HG02759 (cell line): Measurements from ENCODE around the gene NAGPA.
A peak's percentile ranks its signal among the peaks of the same experiment; 100 is the strongest.
"Not testable (repeated sequence)": the region's sequence is repeated elsewhere in the genome, so short reads cannot be mapped to it uniquely, and the experiment has no call there.

ENCODE experiments used
- ATAC-seq: cut with Tn5 transposase; IDR thresholded peaks from one replicate; pipeline ENCODE4 v1.9.1; 2021; ENCODE audit warnings: mild to moderate bottlenecking, moderate library complexity; ENCODE audit not compliant: unreplicated experiment

The NAGPA gene

GRCh38 chr16:5062051-5062450, 28.3 kb upstream of the NAGPA start:
- ATAC-seq: no peak

- no peak for ATAC-seq
Measured at GRCh38 chr16:5060073-5060641, 26.4 kb upstream of the NAGPA start.

DNA sequence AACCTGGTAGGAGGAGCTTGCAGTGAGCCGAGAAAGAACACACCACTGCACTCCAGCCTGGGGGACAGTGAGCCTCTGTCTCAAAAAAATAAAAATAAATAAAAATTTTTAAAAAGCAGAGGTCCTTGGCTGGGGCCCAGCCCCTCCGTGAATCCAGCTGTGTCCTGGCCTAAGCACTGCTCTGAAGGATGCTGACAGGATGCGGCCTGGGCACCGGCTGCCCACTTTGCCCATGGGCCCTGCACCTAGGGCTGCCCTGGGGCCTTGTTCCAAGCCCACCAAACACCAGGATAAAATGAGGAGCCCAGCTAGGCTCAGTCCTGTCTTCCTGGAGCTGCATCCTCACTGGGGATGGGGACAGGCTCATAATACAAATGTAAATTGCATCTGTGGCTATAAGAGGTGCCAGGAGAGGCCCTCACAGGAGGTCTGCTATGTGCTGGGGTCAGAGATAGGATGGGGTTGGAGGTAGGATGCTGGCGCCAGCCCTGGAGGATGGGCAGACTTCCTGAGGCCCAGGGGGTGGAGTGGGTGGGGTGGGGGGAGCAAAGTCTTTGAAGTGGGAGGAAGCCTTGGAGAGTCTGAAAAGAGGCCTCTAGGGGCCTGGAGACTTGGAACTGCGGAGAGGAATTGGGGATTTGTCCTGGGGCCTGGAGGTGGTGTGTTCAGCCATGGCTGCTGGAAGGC, 25.8 kb upstream of the NAGPA start:
- ATAC-seq: no peak

DNA sequence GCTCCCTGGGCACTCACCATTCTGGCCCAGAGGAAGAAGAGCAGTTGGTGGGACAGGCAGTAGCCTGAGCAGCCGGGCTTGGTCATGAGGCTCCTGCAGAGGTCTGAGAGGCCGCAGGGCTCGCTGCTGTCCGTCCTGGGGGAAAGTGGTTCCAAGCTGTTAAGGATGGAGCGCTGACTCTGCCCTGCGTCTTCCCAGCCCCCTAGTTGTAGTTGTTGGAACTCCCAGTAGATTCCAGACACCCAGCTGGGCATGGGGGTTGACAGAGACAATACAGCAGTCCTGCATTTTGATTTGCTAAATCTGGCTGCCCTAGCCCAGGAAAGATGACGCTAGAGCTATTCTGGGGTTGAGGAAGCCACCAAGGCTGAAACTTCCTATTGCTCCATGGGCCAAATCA, 24.7 kb upstream of the NAGPA start:
- ATAC-seq: no peak

GRCh38 chr16:5056352-5056751, 22.6 kb upstream of the NAGPA start:
- ATAC-seq: peak; percentile 75

DNA sequence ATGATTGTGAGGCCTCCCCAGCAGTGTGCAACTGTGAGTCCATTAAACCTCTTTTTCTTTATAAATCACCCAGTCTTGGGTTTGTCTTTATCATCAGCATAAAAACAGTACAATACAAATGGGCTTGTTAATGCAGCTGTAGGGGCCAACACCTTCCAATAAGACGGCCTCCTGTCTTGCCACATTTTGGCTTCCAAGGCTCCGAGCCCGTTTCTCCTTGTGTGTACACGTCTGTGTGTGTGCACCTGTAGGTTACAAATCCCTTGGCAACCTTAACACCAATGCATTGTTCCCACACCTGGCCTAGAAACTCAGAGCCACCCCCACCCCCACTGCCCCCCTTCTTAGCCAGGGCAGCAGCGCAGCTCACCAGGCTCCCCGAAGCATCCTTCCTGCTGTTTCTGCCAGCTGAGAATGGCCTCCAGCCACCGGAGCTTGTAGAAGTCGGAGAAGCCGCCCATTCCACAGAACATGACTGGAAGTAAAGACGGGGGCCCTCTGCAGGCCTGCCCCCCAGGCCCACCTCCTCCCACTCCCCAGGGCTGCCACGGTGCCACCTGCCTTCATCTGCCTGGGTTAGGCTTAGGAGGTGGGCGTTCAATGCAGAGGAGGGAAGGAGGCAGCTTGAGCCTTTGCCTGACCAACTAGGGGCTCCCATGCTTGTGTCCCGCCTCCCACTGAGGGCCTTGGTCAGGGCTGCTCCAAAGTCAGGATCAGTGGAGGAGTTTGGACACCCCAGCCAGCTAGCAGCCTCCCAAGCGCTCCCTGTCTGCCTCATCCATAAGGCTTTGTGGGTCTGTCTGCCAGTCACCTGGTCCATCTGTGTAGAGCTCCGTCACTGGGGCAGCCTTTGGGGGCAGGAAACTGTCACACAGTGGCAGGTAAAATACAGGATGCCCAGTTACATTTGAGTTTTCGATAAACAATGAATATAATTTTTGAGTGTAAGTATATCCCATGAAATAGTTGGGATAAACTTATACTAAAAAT, 21.4 kb upstream of the NAGPA start:
- ATAC-seq: no peak

DNA sequence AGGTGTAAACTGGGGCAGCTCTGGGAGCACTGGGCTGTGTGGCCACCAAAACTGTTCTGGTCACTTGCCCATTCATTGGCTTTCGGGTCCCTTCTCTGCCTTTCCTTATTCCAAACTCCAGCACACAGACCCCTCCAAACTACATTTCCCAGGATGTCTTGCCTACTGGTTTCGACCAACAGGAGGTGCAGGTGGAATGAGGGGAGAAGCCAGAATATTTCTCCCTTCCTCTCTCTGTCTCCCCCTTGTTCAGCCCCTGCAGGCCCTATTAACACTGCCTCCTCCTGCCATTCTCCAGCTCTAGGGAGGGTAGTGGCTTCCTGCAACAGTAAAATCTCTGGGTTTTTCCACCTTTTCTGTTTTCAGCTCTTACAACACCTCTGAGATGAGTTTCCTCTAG, 13.2 kb upstream of the NAGPA start:
- ATAC-seq: no peak

GRCh38 chr16:5045499-5046115, 11.9 kb upstream of the NAGPA start:
- ATAC-seq: no peak

DNA sequence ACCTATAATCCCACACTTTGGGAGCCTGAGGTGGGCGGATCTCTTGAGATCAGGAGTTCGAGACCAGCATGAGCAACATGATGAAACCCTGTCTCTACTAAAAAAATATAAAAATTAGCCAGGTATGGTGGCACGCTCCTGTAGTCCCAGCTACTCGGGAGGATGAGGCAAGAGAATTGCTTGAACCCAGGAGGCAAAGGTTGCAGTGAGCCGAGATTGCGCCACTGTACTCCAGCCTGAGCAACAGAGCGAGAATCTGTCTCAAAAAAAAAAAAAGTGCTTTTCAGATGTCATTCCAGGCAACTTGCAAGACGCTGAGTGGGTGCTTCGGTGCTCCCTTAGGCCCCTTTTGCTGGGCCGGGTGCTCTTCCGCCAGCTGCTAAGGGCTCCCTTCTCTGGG, 10.8 kb upstream of the NAGPA start:
- not testable (repeated sequence) for ATAC-seq

- no peak for ATAC-seq
Measured at GRCh38 chr16:5044011-5044540, 10.3 kb upstream of the NAGPA start.

GRCh38 chr16:5042574-5043171, 8.9 kb upstream of the NAGPA start:
- no peak for ATAC-seq

DNA sequence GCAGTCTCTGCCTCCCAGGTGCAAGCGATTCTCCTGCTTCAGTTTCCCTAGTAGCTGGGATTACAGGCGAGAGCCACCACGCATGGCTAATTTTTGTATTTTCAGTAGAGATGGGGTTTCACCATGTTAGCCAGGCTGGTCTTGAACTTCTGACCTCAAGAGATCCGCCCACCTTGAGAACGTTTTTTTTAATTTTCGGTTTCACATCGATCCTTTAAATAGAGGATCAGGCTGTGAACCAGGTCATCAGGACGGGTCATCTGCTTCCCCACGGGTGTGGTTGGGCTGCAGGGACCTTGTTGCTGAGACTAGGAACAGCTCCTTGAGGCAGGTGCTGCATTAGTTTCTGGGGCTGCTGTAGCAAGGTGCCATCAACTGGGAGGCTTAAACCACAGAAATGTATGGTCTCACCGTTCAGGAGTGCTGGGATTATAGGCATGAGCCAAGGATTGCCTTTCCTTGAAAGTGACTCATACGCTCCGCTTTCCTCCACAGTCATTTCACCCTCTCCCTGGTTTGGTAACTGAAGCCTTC, 7.9 kb upstream of the NAGPA start:
- ATAC-seq: peak; percentile 78

GRCh38 chr16:5040451-5040850, 6.7 kb upstream of the NAGPA start:
- no peak for ATAC-seq

GRCh38 chr16:5036228-5037156, 2.8 kb upstream of the NAGPA start:
- no peak for ATAC-seq

GRCh38 chr16:5035909-5036227, 2.1 kb upstream of the NAGPA start:
- no peak for ATAC-seq

- no peak for ATAC-seq
Measured at GRCh38 chr16:5034167-5034523, 410 bp upstream of the NAGPA start.

- no peak for ATAC-seq
Measured at GRCh38 chr16:5032748-5033167, 977 bp downstream of the NAGPA start.

DNA sequence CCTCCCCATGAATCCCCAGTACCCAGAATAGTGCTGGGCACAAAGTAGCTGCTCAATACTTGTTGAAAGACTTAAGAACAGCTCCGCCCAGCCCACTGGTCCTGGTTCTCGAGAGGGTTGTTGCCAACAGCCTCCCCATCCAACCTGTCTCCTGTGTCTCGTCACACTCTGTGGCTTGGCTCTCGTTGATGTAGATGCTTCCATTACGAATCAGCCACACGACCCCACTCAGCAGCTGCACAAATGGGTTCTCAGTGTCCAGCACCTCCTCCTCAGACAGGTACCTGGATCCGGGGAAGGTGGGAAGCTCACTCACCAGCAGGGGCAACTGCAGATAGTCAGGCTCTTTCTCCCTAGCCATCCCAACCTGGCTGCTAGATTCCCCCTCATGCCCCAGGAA, 2.1 kb downstream of the NAGPA start:
- ATAC-seq: no peak

DNA sequence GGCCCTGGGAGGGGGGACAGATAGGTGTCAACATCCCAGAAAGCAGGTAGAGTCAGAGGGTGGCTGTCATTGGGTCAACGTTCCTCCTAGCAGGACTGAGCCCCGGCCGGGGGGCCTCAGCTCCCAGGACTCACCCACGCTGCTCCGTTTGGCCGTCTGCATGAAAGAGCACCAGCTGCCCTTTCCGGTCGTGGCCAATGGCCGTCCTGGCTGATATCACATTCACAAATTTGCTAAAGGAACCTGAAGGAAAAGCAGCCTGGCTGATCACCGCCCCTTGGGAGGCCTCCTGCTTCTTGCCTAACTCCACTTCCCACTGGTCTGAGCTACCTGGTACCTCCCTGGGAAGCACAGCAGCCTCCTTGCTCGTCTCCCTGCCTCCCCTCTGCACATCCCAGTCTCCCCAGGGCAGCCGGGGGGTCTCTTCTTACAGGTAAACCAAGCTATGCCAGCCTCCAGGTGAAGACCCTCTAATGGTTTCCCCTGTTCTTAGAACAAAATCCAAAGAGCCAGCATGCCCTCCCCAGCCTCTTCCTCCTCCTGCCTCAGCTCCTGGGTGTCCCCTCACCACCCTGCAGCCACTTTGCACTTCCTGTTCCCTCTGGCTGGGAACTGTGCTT, 3.4 kb downstream of the NAGPA start:
- ATAC-seq: no peak
